Stimulated activated CD4-positive, alpha-beta T cell treated with anti-CD3 and anti-CD28 coated beads, TNF-alpha, amount 100 ng/mL, for 48 hours (primary cell): Measurements from ENCODE around the gene CEP41.

Experiments used
- DNase-seq, 3 donors: peaks; one replicate each; pipeline ENCODE4 v3.0.0-alpha.2; 2020; ENCODE audit warnings: low read depth in 3 of 3

The CEP41 gene

DNA sequence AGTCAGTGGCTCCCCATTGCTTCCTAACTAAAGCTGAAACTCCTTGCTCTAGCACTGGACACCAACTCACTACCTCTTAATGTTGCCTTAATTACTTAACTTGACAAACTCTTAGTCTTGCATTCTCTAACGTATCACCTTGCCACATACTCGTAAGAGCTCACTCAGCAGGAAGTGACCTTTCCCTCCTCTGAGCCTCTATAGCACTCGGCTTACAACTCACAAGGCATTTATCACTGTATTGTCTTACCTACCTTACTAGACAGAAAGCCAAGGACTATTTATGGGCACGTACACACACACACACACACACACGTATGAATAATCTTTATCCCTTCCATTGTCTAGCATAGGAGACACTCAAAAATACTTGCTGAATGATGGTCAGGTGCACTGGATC is 21.2 kb downstream of the CEP41 start:
- DNase-seq, result no peak

DNA sequence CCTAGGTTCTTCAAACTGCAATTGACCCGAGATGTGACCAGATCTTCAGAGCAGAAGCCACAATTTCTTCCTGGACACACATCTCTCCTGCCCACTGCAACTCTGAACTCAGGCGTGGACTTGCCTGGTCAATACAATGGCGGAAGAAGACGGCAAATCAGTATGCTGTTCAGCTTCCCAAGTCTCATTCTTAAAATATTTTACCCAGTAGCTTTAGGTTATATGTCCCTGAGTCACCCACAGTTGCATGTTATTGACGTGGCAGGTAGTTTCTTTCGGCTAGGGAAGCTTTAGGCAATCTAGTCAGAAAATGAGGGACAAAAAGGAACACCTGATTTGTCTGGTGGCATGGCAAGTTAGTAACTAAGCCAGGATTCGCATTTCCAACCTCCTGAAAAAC is 22.5 kb downstream of the CEP41 start:
- DNase-seq, result no peak

GRCh38 chr7:130417213-130417612 is 23.6 kb downstream of the CEP41 start:
- DNase-seq, result no peak

GRCh38 chr7:130415006-130415405 is 25.8 kb downstream of the CEP41 start:
- no peak for DNase-seq

- no peak for DNase-seq
Measured at GRCh38 chr7:130413201-130413600, 27.6 kb downstream of the CEP41 start.

DNA sequence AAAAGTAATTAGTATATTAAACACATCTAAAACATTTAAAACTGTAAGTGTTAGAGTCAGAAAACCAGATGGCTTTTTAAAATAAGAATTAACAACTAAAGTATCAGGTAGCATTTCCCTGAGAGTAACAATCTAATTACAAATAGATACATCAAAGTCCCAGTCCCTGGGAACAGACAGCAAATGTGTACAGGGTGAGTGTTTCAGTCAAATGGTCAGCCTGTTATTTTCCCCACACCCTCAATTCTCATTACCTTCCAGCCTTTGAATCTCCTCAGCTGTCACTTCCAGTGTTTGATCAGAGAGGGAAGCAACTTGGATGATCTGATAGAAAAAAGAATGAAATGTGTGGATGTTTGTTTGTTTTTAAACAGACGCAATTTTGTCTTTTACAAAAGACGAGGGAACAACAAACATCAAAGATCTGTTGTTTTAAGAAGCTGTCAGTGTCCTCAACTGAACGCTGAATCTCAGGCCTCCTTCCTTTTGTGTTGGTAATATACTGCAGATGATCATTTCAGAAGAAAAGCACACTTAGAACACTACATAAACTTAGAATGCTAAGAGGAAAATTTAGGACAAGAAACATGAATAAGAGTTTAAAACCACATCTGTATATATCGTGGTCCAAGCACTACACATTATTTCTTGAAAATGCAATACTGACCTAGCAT is 29.8 kb downstream of the CEP41 start:
- DNase-seq, result no peak

DNA sequence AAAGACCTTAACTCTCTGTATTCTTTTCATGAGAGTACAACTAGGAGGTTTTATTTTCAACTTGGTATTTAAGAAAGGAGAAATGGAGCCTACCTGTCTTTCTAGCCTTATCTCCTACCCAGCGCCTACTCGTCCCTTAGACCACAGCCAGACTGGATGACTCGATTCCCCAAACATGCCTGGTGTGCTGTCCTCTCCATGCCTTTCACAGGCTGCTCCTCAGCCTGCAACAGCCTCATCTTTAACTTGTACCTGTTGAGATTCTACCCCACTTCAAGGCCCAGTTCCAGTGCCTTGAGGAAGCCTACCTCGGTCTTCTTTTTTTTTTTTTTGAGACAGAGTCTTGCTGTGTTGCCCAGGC is 31.1 kb downstream of the CEP41 start:
- DNase-seq, result no peak

DNA sequence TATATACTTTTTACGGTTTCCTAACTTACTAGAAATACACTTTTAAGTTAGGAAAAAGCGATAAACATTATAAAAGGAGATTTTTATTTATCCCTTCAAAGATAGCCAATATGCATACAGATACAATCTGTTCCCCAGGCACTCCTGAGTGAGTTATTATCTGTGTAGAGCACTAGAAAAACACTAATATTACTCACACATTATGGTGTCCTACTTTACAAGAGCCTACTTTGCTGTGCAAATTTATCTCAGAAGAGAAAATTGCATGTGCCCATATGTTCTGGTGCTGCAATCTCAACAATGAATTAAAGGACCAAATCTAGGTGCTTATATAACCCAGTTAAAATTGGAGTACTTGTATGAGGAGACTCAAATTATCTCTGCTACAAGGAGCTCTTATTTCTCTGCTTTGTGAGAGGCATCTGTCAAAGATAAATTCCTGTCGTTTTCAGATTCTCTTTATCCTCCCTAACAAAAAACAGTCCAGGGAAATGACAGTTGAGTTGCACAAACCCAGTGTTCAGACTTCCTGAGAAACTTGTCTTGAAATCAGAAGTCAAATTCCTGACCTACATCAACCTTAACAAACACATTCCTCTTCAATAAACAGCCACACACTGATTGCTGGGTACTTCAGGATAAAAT is 31.6 kb downstream of the CEP41 start:
- DNase-seq, result no peak

DNA sequence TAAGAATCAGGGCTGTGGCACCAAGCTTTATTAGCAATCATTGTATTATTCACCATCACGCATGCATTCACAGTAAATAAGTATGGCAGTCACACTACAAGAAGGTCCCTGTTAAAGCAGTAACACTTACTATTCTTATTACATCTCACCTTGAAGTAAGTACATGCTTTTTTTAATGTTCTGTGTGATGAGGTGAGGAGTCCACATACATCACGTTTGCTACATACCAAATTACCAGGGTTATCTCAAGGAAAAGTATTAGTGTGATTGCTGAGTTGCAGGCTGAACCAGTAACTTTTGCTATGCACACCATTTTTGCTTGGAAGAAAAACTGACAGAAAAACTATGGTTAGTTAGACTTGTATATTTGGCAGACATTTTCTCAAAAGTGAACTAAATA is 35.8 kb downstream of the CEP41 start:
- DNase-seq, result no peak

- DNase-seq, result no peak
Measured at GRCh38 chr7:130401578-130401977, 39.2 kb downstream of the CEP41 start.

- DNase-seq, result no peak
Measured at GRCh38 chr7:130401101-130401500, 39.7 kb downstream of the CEP41 start.

DNA sequence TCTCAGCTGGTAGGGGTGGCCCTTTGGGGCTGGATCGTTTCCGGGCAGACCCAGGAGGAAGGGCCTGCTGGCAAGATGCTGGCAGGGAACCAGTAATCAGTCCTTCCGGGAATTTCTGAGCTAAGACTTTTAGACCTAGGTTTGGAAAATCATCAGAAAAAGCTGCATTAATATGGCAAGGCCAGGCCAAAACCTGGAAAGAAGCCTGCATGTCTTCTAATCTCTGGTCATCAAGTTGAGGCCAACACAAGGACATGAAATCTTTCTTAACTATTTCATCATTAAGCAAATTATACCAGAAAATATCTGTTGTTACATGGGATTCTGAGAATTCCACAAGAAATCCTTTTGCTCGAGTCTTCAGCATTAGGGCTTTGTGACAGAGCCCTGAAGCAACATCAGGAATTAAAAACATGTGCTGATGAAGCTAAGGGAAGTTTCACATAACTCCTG is 40.7 kb downstream of the CEP41 start:
- DNase-seq, result no peak

- no peak for DNase-seq
Measured at GRCh38 chr7:130398526-130399090, 42.2 kb downstream of the CEP41 start.

DNA sequence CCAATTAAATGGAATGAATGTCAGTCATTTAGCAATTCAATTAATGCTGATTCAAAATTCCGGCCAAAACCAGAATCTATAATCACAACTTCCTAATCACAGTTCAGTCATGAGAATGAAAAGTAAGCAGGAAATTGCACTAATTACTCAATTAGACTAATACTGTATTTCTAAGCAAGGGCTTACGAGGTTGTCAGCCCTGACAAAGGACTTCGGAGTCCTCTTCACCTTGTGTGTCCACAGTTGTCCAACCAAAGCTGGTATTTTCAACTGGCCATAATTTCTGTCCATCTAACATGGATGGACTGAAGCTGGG is 43.1 kb downstream of the CEP41 start:
- DNase-seq, result no peak

DNA sequence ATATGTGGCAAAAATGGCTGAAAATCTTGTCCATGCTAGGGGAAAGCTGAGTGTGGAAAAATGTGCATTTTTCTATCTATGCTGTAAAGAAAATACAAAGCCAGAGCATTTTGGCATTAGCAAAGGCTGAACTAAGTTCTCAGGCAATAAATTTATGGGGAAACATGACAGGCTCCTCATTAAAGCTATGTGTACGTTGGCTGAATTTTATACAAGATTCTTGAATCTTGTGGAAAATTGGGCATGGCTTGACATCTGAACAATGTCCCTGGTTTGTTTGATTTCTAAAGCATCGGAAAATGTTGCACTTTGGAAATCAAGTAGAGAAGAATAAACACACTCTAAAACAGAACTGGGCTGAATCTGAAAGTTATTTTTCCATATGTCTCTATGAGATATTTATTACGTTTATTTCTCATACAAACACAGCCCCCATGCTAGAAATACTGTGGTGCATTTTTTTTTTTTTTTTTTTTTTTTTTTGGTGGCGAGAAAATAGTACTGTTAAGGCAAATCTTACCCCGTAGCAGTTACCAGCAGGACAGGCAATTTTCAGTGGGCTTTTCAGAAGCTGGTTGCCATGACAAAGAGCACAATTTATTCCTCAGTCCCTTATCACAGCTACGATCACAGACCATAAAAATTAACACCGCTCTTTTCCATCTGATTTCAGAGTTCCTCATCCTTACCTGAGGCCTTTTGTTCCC is 43.6 kb downstream of the CEP41 start:
- DNase-seq, result no peak

GRCh38 chr7:130396109-130396508 is 44.7 kb downstream of the CEP41 start:
- DNase-seq, result no peak

- DNase-seq, result no peak
Measured at GRCh38 chr7:130395421-130395820, 45.4 kb downstream of the CEP41 start.

DNA sequence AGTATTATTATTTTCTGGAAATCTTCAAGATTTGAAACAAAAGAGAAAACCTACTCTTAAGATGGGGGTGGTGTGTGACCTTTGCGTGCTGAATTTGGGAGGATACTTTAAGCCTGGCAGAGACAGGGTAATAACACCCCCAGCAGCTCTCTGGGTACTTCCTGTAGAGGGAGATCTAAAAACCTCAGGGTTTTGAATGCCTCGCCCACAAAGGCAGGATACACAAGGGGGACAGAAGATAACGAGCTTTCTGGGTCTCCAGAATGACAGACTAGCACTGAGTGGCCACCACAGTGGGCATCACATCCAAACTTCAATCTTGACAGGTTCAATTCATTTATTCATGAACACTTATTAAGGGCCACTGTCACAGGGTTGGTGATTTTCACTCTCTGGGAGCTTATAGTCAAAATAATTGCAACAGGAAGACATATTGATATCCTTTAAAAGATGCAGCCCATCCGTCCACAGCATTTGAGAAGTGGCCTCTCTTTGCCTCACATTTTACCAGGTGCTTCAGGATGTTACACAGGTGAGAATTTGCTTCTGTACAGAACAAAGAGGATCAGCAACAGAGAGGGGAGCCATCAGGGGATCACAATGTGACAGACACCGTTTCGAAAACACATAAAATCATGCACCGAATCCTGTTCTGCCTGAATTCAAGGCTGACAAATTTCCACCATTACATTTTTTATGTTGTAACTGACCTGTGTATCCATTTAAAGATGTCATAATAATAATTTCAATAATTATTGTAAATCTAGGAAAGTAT is 46.2 kb downstream of the CEP41 start:
- DNase-seq, result no peak

- DNase-seq, result no peak
Measured at GRCh38 chr7:130393841-130394411, 46.9 kb downstream of the CEP41 start.

- DNase-seq, result no peak
Measured at GRCh38 chr7:130393101-130393561, 47.7 kb downstream of the CEP41 start.

DNA sequence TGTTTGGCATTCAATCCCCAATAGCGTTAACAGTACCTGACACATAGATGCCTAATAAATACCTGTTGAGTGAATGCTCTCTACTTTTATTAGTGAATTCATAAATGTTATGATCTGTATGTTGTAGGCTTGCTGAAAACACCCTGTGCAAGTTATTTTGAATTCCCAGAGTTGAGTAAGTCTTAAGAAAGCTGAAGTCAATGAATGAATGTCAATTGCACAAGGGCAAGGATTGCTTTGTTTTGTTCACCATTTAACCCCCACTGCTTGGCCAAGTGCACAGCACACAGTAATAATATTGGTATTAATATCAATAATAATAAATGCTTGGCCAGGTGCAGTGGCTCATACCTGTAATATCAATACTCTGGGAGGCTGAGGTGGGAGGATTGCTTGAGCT is 50.3 kb downstream of the CEP41 start:
- no peak for DNase-seq

DNA sequence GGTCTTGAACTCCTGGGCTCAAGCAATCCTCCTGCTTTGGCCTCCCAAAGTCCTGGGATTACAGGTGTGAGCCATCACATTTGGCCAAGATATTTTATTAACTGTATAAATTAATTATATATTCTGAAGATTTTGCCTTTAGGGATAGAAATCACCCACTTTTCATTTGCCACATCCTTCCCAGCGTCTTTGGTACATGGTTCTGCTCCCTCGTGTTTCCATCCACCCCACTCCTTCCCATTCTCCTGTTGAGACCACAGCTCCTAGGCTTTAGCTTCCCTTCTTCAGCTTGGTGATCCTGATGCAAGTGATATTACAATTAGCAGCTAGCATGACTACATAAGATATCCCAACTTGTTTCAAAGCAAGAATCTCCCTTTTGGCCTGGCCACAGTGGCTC is 52.1 kb downstream of the CEP41 start:
- no peak for DNase-seq
